ENCODE results near the gene NHLRC3.
A peak's percentile ranks its signal among the peaks of the same experiment; 100 is the strongest.
"Not testable (repeated sequence)": the region's sequence is repeated elsewhere in the genome, so short reads cannot be mapped to it uniquely, and the experiment has no call there.

NHLRC3 gene

GRCh38 chr13:39073983-39074382 is 35.7 kb downstream of the NHLRC3 start:
- TF ChIP-seq CTCF (IDR thresholded peaks at IDR 0.05; ENCODE audit: extremely low read depth, insufficient read depth, missing control alignments) = no peak
- DNase-seq (ENCODE audit: low spot score) = no peak
- in situ Hi-C loops (cut with MboI; ENCODE audit: low pct_unique_long_range_greater_than_20kb, low sequenced_read_pairs, unreplicated experiment) = loop anchor here (25.0 kb wide), 1 partner anchor 538 kb away; the partner anchor contains the start of gene LHFPL6

GRCh38 chr13:39086251-39086945 is 48.1 kb downstream of the NHLRC3 start:
- DNase-seq (ENCODE audit: low spot score); in situ Hi-C loops (cut with MboI; ENCODE audit: low pct_unique_long_range_greater_than_20kb, low sequenced_read_pairs, unreplicated experiment): not testable (repeated sequence)

DNA sequence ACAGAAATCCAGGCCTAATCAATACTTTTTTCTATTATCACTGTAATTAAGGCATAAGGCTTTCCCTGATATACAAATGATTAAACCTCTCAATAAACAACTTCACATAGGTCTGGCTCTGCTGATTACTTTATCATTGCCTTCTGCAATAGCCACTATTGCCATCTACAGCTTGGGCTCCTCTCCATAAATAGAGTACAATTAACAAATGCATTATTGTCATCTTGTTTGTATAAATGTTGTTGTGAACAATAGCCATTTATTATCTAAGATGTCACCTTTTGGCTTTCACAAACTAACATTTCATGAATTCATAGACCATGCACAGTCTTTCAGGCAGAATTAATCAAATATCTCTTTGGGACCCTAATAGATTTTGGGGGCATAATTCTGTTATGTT is 53.3 kb downstream of the NHLRC3 start:
- in situ Hi-C loops (cut with MboI; ENCODE audit: low pct_unique_long_range_greater_than_20kb, low sequenced_read_pairs, unreplicated experiment) = no loop called here
- DNase-seq (ENCODE audit: low spot score) = no peak
- no peak for TF ChIP-seq CTCF (IDR thresholded peaks at IDR 0.05; ENCODE audit: extremely low read depth, insufficient read depth, missing control alignments)

- peak; percentile 16 for DNase-seq (ENCODE audit: low spot score)
- no peak for TF ChIP-seq CTCF (IDR thresholded peaks at IDR 0.05; ENCODE audit: extremely low read depth, insufficient read depth, missing control alignments)
- in situ Hi-C loops (cut with MboI; ENCODE audit: low pct_unique_long_range_greater_than_20kb, low sequenced_read_pairs, unreplicated experiment) = no loop called here
Measured at GRCh38 chr13:39095500-39095899, 57.2 kb downstream of the NHLRC3 start.

DNA sequence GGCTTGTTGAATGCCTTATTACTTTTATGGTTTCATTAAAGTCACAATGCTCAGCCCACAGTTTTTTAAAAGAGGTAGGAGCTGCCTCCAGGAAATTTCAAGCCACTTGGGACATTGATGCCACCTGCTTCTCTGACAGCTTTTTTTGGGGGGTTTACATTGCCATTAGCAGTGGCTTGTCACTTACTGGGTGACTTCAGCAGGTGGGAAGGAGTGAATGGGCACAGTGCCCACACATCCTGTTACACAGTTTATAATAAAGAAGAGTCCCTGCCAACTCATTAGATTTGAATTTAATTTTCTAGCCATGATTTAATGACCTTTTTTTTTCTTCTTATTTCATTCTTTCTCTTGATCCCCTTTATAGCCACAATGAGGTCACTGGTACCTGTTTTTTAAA is 61.0 kb downstream of the NHLRC3 start:
- in situ Hi-C loops (cut with MboI; ENCODE audit: low pct_unique_long_range_greater_than_20kb, low sequenced_read_pairs, unreplicated experiment) = no loop called here
- DNase-seq (ENCODE audit: low spot score) = no peak
- no peak for TF ChIP-seq CTCF (IDR thresholded peaks at IDR 0.05; ENCODE audit: extremely low read depth, insufficient read depth, missing control alignments)
